Vagina (tissue), 2 donors: ENCODE data around the gene ITIH3. TPM values are rescaled to one million over a fixed set of nuclear protein-coding genes. Genes with fewer than 3 reads are reported as not detected.

Source experiments
- DNase-seq, 2 donors: peaks; one replicate each; pipeline ENCODE4 v3.0.0-alpha.2; 2017; ENCODE audit errors: extremely low spot score in 2 of 2
- H3K27ac ChIP-seq: fragments of 200-600 bp; sonication (generic); one replicate; pipeline ENCODE4 v1.5.1; 2019
- H3K27me3 ChIP-seq: fragments of 200-600 bp; sonication (generic); one replicate; pipeline ENCODE4 v1.5.1; 2019
- H3K36me3 ChIP-seq, 2 donors: fragments of 200-600 bp; sonication (generic); one replicate each; pipeline ENCODE4 v1.5.1; 2017 to 2019
- H3K4me1 ChIP-seq: fragments of 200-600 bp; sonication (generic); one replicate; pipeline ENCODE4 v1.5.1; 2019
- H3K4me3 ChIP-seq, 2 donors: fragments of 200-600 bp; sonication (generic); 1 replicate in 1 of 2; 2 replicates in 1 of 2; pipeline ENCODE4 v1.5.1; 2016 to 2019
- H3K9me3 ChIP-seq: fragments of 200-600 bp; sonication (generic); one replicate; pipeline ENCODE4 v1.5.1; 2019
- POLR2A ChIP-seq, 2 donors: fragments of 450-650 bp; IDR thresholded peaks; one replicate each; pipeline ENCODE4 v1.6.1; 2017; ENCODE audit warnings: antibody characterized with exemption in 2 of 2, mild to moderate bottlenecking in 2 of 2, moderate library complexity in 2 of 2
- POLR2AphosphoS5 ChIP-seq, 2 donors: sonication (generic); formaldehyde crosslinking; IDR thresholded peaks; one replicate each; pipeline ENCODE4 v1.9.0; 2017; ENCODE audit warnings: antibody characterized with exemption in 2 of 2, mild to moderate bottlenecking in 2 of 2, low read depth in 1 of 2; ENCODE audit not compliant: insufficient read depth in 1 of 2
- intact Hi-C: fragments of 100-400 bp; cut with DNase I; formaldehyde crosslinking; loops from one replicate; pipeline ENCODE4 v1.15.1; 2023
- total RNA-seq: library from RNA; depleted of rRNA; stranded (reverse); fragments of >200 nt; gene quantifications from one replicate; pipeline ENCODE4 v1.2.3, GENCODE V29; 2016
- TF ChIP-seq, protein P1 (sequence below), 3 experiments: fragments of 450-650 bp in 2 of 3; fragments of 200-600 bp in 1 of 3; sonication (generic) in 1 of 3; IDR thresholded peaks; one replicate each; pipeline ENCODE4 v1.5.1; 2017 to 2019; ENCODE audit warnings: antibody characterized with exemption in 3 of 3, mild to moderate bottlenecking in 2 of 3, moderate library complexity in 2 of 3

The ITIH3 gene
- total RNA-seq, 1 donor from 2014 or later = 7.6 TPM

DNA sequence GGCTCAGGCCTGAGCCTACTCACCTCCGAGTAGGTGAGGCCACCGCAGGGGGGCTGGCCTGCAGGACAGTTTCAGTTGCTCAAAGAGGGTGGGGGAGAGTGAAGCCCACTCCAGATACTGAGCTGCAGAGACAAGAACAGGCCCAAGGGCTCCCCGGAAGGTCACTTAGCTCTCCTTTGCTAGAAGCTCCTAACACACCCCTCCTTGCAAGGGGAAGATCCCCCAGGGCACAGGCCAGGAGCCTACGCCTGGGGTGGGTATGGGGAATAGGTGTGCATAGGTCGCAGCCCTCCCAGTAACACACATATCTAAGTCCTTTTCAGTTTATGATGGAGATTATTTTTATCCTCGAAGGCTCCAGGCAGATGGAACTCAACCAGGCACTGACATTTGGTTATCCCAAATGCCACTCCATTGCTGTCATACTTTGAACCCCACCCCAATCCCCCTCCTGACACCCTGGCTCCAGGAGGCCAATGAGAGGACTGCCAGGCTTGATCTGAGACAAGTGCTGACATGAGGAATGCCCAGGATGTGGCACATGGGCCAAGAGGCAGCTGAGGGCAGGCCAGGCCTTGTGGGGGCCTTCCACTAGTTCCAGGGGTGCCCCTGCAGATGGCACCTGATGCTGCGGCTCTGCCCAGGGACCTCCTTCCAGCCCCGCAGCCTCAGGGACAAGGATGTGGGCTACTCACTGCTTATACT lies 41.3 kb downstream of the ITIH3 start:
- Histone ChIP-seq H3K9me3 (no peaks in the 10 kb centered on the region), H3K4me1 (peaks cover 22% of the 10 kb centered on the region), H3K4me3 (no peak overlapping the region), H3K27ac (peak overlapping the region; percentile 65), H3K36me3 (peaks cover 0 to 9% of the 10 kb centered on the region in 2 donors), H3K27me3 (no peaks in the 10 kb centered on the region)
- intact Hi-C loops = no loop called here
- no peak for DNase-seq
- TF ChIP-seq POLR2A (IDR thresholded peaks at IDR 0.05) = no peak
- TF ChIP-seq, protein P1, sequence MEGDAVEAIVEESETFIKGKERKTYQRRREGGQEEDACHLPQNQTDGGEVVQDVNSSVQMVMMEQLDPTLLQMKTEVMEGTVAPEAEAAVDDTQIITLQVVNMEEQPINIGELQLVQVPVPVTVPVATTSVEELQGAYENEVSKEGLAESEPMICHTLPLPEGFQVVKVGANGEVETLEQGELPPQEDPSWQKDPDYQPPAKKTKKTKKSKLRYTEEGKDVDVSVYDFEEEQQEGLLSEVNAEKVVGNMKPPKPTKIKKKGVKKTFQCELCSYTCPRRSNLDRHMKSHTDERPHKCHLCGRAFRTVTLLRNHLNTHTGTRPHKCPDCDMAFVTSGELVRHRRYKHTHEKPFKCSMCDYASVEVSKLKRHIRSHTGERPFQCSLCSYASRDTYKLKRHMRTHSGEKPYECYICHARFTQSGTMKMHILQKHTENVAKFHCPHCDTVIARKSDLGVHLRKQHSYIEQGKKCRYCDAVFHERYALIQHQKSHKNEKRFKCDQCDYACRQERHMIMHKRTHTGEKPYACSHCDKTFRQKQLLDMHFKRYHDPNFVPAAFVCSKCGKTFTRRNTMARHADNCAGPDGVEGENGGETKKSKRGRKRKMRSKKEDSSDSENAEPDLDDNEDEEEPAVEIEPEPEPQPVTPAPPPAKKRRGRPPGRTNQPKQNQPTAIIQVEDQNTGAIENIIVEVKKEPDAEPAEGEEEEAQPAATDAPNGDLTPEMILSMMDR (IDR thresholded peaks at IDR 0.05) = no peak
- TF ChIP-seq POLR2AphosphoS5 (IDR thresholded peaks at IDR 0.05; ENCODE audit: insufficient read depth in 1 of 2, low read depth in 1 of 2) = no peak

DNA sequence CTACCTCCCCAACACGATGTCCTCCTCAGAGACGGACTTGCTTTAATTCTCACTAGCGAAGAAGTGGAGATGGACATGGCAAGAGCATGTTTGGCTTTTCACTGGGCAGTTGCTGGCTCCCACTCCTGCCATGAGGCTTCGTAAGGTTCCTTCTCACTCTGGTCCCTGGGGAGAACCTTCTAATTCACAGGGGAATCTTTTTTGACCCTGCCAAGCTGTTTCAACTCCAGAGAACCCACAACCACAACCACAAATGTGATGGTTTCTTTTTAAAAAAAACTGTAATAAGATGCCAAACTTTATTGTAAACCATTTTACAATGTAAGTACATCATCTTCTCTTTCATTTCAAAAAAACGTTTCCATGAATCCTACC lies 41.9 kb downstream of the ITIH3 start:
- Histone ChIP-seq H3K27ac (no peak overlapping the region), H3K36me3 (peaks cover 0 to 11% of the 10 kb centered on the region in 2 donors), H3K9me3 (no peaks in the 10 kb centered on the region), H3K4me1 (peaks cover 17% of the 10 kb centered on the region), H3K4me3 (no peak overlapping the region), H3K27me3 (no peaks in the 10 kb centered on the region)
- no peak for DNase-seq
- intact Hi-C loops = no loop called here
- TF ChIP-seq POLR2A (IDR thresholded peaks at IDR 0.05) = no peak
- TF ChIP-seq, protein P1 (IDR thresholded peaks at IDR 0.05) = no peak
- TF ChIP-seq POLR2AphosphoS5 (IDR thresholded peaks at IDR 0.05; ENCODE audit: insufficient read depth in 1 of 2, low read depth in 1 of 2) = no peak

GRCh38 chr3:52836986-52837385 lies 42.4 kb downstream of the ITIH3 start:
- Histone ChIP-seq H3K27ac (no peak overlapping the region), H3K9me3 (no peaks in the 10 kb centered on the region), H3K36me3 (peaks cover 0 to 12% of the 10 kb centered on the region in 2 donors), H3K4me3 (no peak overlapping the region), H3K4me1 (peaks cover 12% of the 10 kb centered on the region), H3K27me3 (no peaks in the 10 kb centered on the region)
- TF ChIP-seq, protein P1 (IDR thresholded peaks at IDR 0.05) = no peak
- no peak for TF ChIP-seq POLR2AphosphoS5 (IDR thresholded peaks at IDR 0.05; ENCODE audit: insufficient read depth in 1 of 2, low read depth in 1 of 2)
- no peak for TF ChIP-seq POLR2A (IDR thresholded peaks at IDR 0.05)
- intact Hi-C loops = no loop called here
- DNase-seq = no peak

DNA sequence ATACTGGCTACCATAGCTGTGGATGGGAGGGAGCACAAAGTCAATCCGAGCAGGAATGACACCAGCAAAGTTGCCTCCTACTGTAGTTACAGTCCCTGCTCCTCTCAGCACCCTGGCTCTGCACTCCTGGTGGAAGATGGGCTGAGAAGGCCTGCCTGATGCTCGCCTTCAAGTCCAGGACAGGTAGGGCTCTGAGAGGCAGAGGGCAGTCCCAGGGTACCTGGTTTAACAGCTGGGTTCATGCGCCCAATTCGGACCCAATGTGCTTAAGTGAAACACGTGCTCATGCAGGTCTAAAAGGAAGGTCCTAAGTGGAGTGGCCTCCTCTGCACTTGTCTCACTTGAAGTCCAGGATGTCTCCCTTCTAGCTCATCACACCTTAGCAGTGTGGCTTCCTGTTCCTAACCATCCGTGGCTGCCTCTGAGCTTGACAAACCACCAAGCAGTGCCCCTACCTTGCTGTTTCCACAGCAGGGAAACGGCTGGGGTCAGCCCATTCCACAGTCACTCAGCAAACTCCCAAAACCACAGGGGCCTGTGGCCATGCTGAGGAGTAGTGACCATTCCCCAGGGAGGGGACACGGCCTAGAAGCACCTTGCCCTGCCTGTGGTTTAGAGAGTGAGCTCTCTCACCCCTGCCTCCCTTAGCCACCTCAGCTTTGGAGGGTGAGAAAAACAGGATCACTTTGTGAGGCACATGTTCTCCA lies 44.1 kb downstream of the ITIH3 start:
- intact Hi-C loops = no loop called here
- TF ChIP-seq, protein P1 (IDR thresholded peaks at IDR 0.05) = no peak
- TF ChIP-seq POLR2A (IDR thresholded peaks at IDR 0.05) = no peak
- no peak for DNase-seq
- Histone ChIP-seq H3K27ac (no peak overlapping the region), H3K9me3 (no peaks in the 10 kb centered on the region), H3K4me3 (no peak overlapping the region), H3K27me3 (no peaks in the 10 kb centered on the region), H3K36me3 (peaks cover 0 to 17% of the 10 kb centered on the region in 2 donors), H3K4me1 (peaks cover 22% of the 10 kb centered on the region)

DNA sequence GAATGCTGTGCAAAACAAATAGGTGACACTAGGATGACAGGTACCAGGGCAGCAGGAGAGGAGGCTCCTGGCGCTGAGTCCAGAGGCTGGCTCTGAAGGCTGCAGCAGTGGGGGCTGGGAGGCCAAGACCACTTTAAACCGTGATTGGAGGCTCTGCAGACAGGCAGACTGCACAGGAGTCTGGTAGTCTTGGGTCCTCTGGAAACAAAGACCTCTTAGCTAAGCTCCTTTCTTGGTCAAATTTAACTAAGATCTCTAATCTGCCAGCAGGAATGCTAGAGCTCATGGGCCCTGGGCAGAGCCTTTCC lies 44.6 kb downstream of the ITIH3 start:
- peaks cover 0 to 17% of the 10 kb centered on the region in 2 donors for H3K36me3 ChIP-seq
- H3K27me3 ChIP-seq = no peaks in the 10 kb centered on the region
- H3K9me3 ChIP-seq = no peaks in the 10 kb centered on the region
- intact Hi-C loops = no loop called here
- TF ChIP-seq, protein P1 (IDR thresholded peaks at IDR 0.05) = no peak
- TF ChIP-seq POLR2AphosphoS5 (IDR thresholded peaks at IDR 0.05; ENCODE audit: insufficient read depth in 1 of 2, low read depth in 1 of 2) = no peak
- no peak overlapping the region for H3K4me3 ChIP-seq
- DNase-seq = no peak
- no peak overlapping the region for H3K27ac ChIP-seq
- peaks cover 27% of the 10 kb centered on the region for H3K4me1 ChIP-seq
